ENCODE results near the gene IL20RB. TPM values are rescaled to one million over a fixed set of nuclear protein-coding genes. Genes with fewer than 3 reads are reported as not detected.

IL20RB gene
- total and polyA plus RNA-seq, 2 donors (not counting 3 experiments of a cell fraction or from before 2014, with no cell fraction given) = 0.79 to 1.6 TPM

DNA sequence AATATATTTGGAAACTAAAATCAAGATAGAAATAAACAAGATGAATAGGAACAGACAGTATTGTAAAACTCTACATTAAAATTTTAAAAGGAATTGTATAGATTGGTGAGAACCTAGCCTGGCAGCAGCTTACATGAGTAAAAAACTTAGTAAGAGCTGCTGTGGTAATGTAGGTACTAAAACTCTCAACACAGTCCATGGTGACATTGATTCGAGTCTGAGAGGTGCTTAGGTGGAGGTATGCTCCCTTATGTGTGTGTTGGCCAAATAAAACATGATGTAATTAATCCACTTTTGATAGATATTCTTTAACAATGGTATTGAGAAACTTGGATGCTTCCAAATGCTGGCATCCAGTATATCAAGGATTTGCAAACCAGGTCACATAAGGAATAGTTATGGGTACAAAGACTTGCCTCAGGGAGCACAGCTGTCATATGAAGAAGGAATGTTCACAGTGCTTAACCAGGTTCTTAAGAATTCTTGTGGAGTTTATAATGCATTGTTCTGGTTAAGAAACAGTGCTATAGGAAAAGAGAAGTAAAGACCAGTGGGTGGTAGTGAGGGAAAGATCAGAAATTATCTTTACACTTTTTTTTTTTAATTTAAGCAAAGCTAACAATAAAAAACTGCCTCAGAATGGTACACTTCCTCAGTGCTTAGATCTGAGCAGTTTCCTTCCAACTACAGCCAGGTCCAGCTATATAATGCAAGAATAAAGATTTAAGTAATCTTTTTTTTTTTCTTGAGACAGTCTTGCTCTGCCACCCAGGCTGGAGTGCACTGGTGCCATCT lies 24.6 kb upstream of the IL20RB start:
- H3K9me1 ChIP-seq (replicated peaks; ENCODE audit: control insufficient read depth, extremely low read depth, insufficient read depth, low read length) = no peaks in the 10 kb centered on the region
- peaks cover 14% of the 10 kb centered on the region for H3K4me1 ChIP-seq (ENCODE audit: control insufficient read depth, extremely low read depth, insufficient read depth, low read length)
- no peaks in the 10 kb centered on the region for H4K20me1 ChIP-seq (replicated peaks; ENCODE audit: control insufficient read depth, extremely low read depth, insufficient read depth, low read length)
- no peak overlapping the region for H3K9ac ChIP-seq (replicated peaks; ENCODE audit: extremely low read depth, insufficient read depth, low read length)
- intact Hi-C loops (cut with micrococcal nuclease) (no loop called here), dilution Hi-C loops (cut with MboI; ENCODE audit: extremely low pct_ligation_motif_present, low sequenced_read_pairs) (no loop called here)
- peaks cover 37% of the 10 kb centered on the region for H3K79me2 ChIP-seq (ENCODE audit: control insufficient read depth, insufficient read depth, low read length)
- no peak overlapping the region for H3K4me2 ChIP-seq (ENCODE audit: insufficient read depth, low read length)
- FAIRE-seq = no peak
- H3K4me3 ChIP-seq (replicated peaks in 1 of 3; ENCODE audit: insufficient read depth in 1 of 3, low read depth in 1 of 3, low read length in 3 of 3) = no peak overlapping the region
- no peak overlapping the region for H2AFZ ChIP-seq (ENCODE audit: low read depth, low read length)
- ChIA-PET POLR2A (no interaction called here), CTCF (interaction anchor here (0.7 to 1.2 kb wide), 3 partner anchors 15 to 18 kb away, joined by 3 to 5 read pairs (median 3); no protein-coding TSS in a partner anchor)
- no TSS peak for BruUV-seq (replicated peaks)
- H3K27ac ChIP-seq (ENCODE audit: insufficient read depth, low read depth, low read length) = no peak overlapping the region
- DNase-seq (ENCODE audit: low read depth, low spot score) = no peak
- H3K36me3 ChIP-seq (ENCODE audit: control insufficient read depth in 2 of 2, extremely low read depth in 1 of 2, insufficient read depth in 2 of 2, low read length in 2 of 2) = peaks cover 2% of the 10 kb centered on the region in 2 experiments
- H3K27me3 ChIP-seq (ENCODE audit: control insufficient read depth in 2 of 2, insufficient read depth in 2 of 2, low read length in 2 of 2) = no peaks in the 10 kb centered on the region
- TF ChIP-seq JUN (IDR thresholded peaks at IDR 0.05; ENCODE audit: borderline replicate concordance, insufficient read depth, insufficient read length, low read depth) = no peak
- no peak for TF ChIP-seq EZH2 (IDR thresholded peaks at IDR 0.05; ENCODE audit: borderline replicate concordance, low read depth, low read length, severe bottlenecking)
- TF ChIP-seq POLR2A (IDR thresholded peaks at IDR 0.05; ENCODE audit: low read depth, low read length) = no peak
- no peaks in the 10 kb centered on the region for H3K9me3 ChIP-seq (replicated peaks; ENCODE audit: control insufficient read depth, insufficient read depth, low read length)

- peak overlapping the region; percentile 62 for H3K27ac ChIP-seq (ENCODE audit: insufficient read depth, low read depth, low read length)
- FAIRE-seq (no peak), DNase-seq (ENCODE audit: low read depth, low spot score) (no peak)
- ChIA-PET POLR2A (no interaction called here), CTCF (interaction anchor here (1.0 to 1.9 kb wide), 5 partner anchors 8 to 185 kb away, joined by 3 to 7 read pairs (median 4); partner anchors contain the start of gene NCK1)
- TF ChIP-seq POLR2A (IDR thresholded peaks at IDR 0.05; ENCODE audit: low read depth, low read length) (no peak), EZH2 (IDR thresholded peaks at IDR 0.05; ENCODE audit: borderline replicate concordance, low read depth, low read length, severe bottlenecking) (no peak), MYC (IDR thresholded peaks at IDR 0.05; ENCODE audit: low read depth, low read length) (no peak), GATA2 (IDR thresholded peaks at IDR 0.05; ENCODE audit: insufficient read depth, insufficient read length, low read depth, low read length) (no peak), FOS (IDR thresholded peaks at IDR 0.05; ENCODE audit: borderline replicate concordance, insufficient read depth, low read length) (no peak), JUN (IDR thresholded peaks at IDR 0.05; ENCODE audit: borderline replicate concordance, insufficient read depth, insufficient read length, low read depth) (no peak), CTCF (IDR thresholded peaks at IDR 0.05; ENCODE audit: extremely low read depth in 1 of 2, insufficient read depth in 1 of 2, low read depth in 1 of 2, low read length in 2 of 2) (no peak), MAX (IDR thresholded peaks at IDR 0.05; ENCODE audit: insufficient read depth, insufficient read length) (no peak), POLR2AphosphoS5 (IDR thresholded peaks at IDR 0.05; ENCODE audit: insufficient read depth, low read depth, low read length) (no peak)
- peaks cover 55% of the 10 kb centered on the region for H3K79me2 ChIP-seq (ENCODE audit: control insufficient read depth, insufficient read depth, low read length)
- peak overlapping the region; percentile 18 for H3K4me2 ChIP-seq (ENCODE audit: insufficient read depth, low read length)
- intact Hi-C loops (cut with micrococcal nuclease) (loop anchor here (5.0 kb wide), 1 partner anchor 45 kb away; no protein-coding TSS in a partner anchor), dilution Hi-C loops (cut with MboI; ENCODE audit: extremely low pct_ligation_motif_present, low sequenced_read_pairs) (no loop called here)
- H3K27me3 ChIP-seq (ENCODE audit: control insufficient read depth in 2 of 2, insufficient read depth in 2 of 2, low read length in 2 of 2) = no peaks in the 10 kb centered on the region
- no TSS peak for BruUV-seq (replicated peaks)
- no peak overlapping the region for H3K9ac ChIP-seq (replicated peaks; ENCODE audit: extremely low read depth, insufficient read depth, low read length)
- H3K36me3 ChIP-seq (ENCODE audit: control insufficient read depth in 2 of 2, extremely low read depth in 1 of 2, insufficient read depth in 2 of 2, low read length in 2 of 2) = no peaks in the 10 kb centered on the region
- no peaks in the 10 kb centered on the region for H3K9me1 ChIP-seq (replicated peaks; ENCODE audit: control insufficient read depth, extremely low read depth, insufficient read depth, low read length)
- no peak overlapping the region for H2AFZ ChIP-seq (ENCODE audit: low read depth, low read length)
- H3K4me1 ChIP-seq (ENCODE audit: control insufficient read depth, extremely low read depth, insufficient read depth, low read length) = peaks cover 20% of the 10 kb centered on the region
- H3K4me3 ChIP-seq (replicated peaks in 1 of 3; ENCODE audit: insufficient read depth in 1 of 3, low read depth in 1 of 3, low read length in 3 of 3) = no peak overlapping the region
- no peaks in the 10 kb centered on the region for H4K20me1 ChIP-seq (replicated peaks; ENCODE audit: control insufficient read depth, extremely low read depth, insufficient read depth, low read length)
- no peaks in the 10 kb centered on the region for H3K9me3 ChIP-seq (replicated peaks; ENCODE audit: control insufficient read depth, insufficient read depth, low read length)
Measured at GRCh38 chr3:136937175-136937574, 20.6 kb upstream of the IL20RB start.

All from endothelial cell of umbilical vein (primary cell).